HEK293 (cell line): ENCODE results near the gene EFHD1.

ENCODE experiments used
- TCF7L2 ChIP-seq: IDR thresholded peaks from 2 replicates; pipeline ENCODE4 v1.6.1; 2011; ENCODE audit warnings: low read depth, mild to moderate bottlenecking, inconsistent platforms, low read length, moderate library complexity, borderline replicate concordance
- TF ChIP-seq, protein P1 (sequence below): fragments of 450-650 bp; formaldehyde crosslinking; IDR thresholded peaks from 2 replicates; pipeline ENCODE4 v1.5.1; 2016; ENCODE audit warnings: missing biosample characterization, missing genetic modification characterization

DNA sequence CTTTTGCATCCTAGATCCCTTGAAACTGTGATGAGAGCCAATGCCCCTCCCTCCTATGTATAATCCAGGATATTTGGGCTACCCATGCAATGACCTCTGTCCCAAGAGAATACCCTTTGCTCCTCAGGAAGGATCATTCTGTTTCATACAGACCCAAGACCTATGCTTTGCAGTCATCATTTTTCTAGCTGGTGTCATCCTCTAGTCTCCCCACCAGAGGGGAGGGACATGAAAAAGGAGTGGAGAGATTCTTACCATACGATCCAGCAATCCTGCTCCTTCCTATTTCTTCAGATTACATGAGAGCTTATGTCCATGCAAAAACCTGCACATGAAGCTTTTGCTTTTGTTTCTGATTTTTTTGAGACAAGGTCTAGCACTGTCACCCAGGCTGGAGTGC is 50.0 kb downstream of the EFHD1 start:
- TF ChIP-seq, protein P1, sequence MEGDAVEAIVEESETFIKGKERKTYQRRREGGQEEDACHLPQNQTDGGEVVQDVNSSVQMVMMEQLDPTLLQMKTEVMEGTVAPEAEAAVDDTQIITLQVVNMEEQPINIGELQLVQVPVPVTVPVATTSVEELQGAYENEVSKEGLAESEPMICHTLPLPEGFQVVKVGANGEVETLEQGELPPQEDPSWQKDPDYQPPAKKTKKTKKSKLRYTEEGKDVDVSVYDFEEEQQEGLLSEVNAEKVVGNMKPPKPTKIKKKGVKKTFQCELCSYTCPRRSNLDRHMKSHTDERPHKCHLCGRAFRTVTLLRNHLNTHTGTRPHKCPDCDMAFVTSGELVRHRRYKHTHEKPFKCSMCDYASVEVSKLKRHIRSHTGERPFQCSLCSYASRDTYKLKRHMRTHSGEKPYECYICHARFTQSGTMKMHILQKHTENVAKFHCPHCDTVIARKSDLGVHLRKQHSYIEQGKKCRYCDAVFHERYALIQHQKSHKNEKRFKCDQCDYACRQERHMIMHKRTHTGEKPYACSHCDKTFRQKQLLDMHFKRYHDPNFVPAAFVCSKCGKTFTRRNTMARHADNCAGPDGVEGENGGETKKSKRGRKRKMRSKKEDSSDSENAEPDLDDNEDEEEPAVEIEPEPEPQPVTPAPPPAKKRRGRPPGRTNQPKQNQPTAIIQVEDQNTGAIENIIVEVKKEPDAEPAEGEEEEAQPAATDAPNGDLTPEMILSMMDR (tag by site-specific recombination): no peak
- TF ChIP-seq TCF7L2: no peak
